ENCODE measurements around the gene HAUS6. TPM values are rescaled to one million over a fixed set of nuclear protein-coding genes. Genes with fewer than 3 reads are reported as not detected.
"Not testable (repeated sequence)": the region's sequence is repeated elsewhere in the genome, so short reads cannot be mapped to it uniquely, and the experiment has no call there.

Gene HAUS6
- total RNA-seq (10 to 100 TPM in 1 of 4 donors, 1 to 10 TPM in 3; 3.3 to 10.9 (median 4.1) TPM), polyA plus RNA-seq (1 to 10 TPM; 2.4 to 7.6 (median 5.6) TPM)
- long read RNA-seq, donor 1, full-length matches to known transcripts: 1 of 3 reads
- long read RNA-seq, donor 1, partial matches to known transcripts: 1 of 3 reads
- long read RNA-seq, donor 1, other reads (novel, unspliced or antisense): 1 of 3 reads
- long read RNA-seq, donor 2, partial matches to known transcripts: 10 of 61 reads
- long read RNA-seq, donor 2, other reads (novel, unspliced or antisense): 51 of 61 reads

DNA sequence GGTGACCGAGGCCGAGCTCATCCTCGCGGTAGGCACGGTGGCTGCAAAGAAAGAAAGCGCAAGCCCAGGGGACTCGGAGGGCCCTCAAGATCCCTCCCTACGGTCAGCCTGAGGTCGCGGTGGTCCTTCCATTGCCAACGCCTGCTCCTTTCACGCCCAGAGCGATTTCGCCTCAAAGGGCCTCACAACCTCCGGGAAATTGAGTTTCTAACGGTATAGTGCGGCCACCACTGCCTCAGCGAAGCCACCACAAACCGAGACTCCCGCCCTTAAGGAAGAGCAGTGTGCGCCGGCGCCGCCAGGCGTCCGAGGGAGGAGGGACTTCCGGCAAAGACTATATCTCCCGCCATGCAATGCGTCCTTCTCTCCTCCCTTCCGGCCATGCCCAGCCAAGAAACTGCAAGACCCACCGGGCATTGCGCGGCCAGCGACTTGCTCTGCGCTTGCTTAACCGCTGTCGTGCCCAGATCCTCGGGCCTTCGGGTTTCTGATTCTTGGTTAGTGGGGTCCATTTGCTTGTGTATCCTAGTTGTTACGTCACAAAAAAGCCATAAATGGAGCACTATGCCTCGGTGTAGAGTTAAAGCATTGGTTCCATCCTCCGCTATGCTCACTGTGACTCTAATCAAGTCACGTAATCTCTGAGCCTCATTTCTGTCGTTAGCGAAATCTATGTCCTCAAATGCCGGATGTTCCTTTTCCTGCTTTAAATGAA is at the start of gene HAUS6:
Gene HAUS6 (minus strand): TSS at position 274 of the 715 bp plus-strand sequence. CDS start 253 bp downstream, at position 21.
- Histone ChIP-seq H3K36me3 (ENCODE audit: insufficient read depth in 1 of 2, low read depth in 1 of 2) (peaks cover 0 to 9% of the 10 kb centered on the region in 2 donors), H3K27me3 (ENCODE audit: insufficient read depth in 3 of 3, low read length in 2 of 3) (no peaks in the 10 kb centered on the region), H3K4me1 (peaks cover 13% of the 10 kb centered on the region), H3K9me3 (no peaks in the 10 kb centered on the region), H3K4me3 (peak within 1 kb of the TSS; percentile 88), H3K27ac (peak within 1 kb of the TSS; percentile 93)
- ATAC-seq (peak; percentile 90 to 99 (median 92)), DNase-seq (peak; percentile 97 to 99)
- TF ChIP-seq CTCF (IDR thresholded peaks at IDR 0.05): peak; percentile 59
- intact Hi-C loops (cut with DNase I): loop anchor here in 1 of 2 donors (5.0 kb wide), 2 partner anchors 55 to 130 kb away; partner anchors contain the start of genes DENND4C and RRAGA
- WGBS, 3 donors: 7 to 9% (median 9%) methylated on average over 44 to 46 of the region's 46 CpGs

DNA sequence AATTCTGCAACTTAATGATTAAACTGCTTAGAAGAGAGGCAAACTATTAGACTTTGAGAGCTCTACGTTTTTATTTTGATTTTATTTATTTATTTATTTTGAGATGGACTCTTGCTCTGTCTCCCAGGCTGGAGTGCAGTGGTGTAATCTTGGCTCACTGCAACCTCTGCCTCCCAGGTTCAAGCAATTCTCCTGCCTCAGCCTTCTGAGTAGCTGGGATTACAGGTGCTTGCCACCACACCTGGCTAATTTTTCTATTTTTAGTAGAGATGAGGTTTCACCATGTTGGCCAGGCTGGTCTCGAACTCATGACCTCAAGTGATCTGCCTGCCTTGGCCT is 49.4 kb upstream of the HAUS6 start:
- H3K4me3 ChIP-seq; H3K36me3 ChIP-seq (ENCODE audit: insufficient read depth in 1 of 2, low read depth in 1 of 2); intact Hi-C loops (cut with DNase I); H3K9me3 ChIP-seq; H3K4me1 ChIP-seq; H3K27me3 ChIP-seq (ENCODE audit: insufficient read depth in 3 of 3, low read length in 2 of 3); H3K27ac ChIP-seq; DNase-seq; ATAC-seq: not testable (repeated sequence)
- WGBS, 3 donors: 61 to 74% (median 68%) methylated on average over 2 of the region's 2 CpGs

DNA sequence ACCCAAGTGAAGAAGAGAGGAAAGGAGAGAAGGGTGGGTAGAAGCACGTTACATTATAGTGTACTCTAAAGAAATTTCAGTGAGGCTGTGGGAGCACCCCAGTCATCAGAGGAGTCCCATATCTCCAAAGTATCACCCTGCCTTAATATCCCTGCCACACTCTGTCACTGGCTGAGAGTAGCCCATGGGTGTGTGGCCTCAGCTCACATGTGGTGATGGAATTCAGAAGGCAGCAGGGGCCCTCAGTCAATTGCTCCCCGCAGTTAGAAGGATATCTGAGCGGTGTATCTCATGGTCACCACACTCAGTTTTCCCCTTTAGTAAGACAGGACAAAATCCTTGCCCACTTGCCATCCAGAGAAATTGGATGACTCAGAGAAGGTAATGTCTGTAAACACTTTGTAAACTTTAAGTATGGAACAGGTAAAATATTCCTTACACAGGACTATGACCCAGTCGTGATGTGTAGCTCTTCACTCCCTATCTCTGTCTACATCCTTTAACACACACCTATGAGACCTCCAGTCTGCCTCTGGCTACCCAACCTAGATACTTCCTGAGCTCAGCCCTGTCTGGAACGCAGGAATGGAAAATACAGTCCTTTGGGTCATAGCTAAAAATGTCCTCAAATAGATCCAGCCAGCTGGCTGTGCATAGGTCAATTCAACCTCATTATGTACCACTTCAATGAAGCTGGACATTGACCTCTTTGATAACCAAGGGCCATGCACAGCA is 48.9 kb upstream of the HAUS6 start:
- no peaks in the 10 kb centered on the region for H3K27me3 ChIP-seq (ENCODE audit: insufficient read depth in 3 of 3, low read length in 2 of 3)
- H3K4me1 ChIP-seq: no peaks in the 10 kb centered on the region
- TF ChIP-seq CTCF (IDR thresholded peaks at IDR 0.05): no peak
- no peaks in the 10 kb centered on the region for H3K9me3 ChIP-seq
- no peak for ATAC-seq
- H3K4me3 ChIP-seq: no peak overlapping the region
- WGBS, 3 donors: 53 to 65% (median 55%) methylated on average over 5 of the region's 5 CpGs
- intact Hi-C loops (cut with DNase I): no loop called here
- no peaks in the 10 kb centered on the region for H3K36me3 ChIP-seq (ENCODE audit: insufficient read depth in 1 of 2, low read depth in 1 of 2)
- H3K27ac ChIP-seq: no peak overlapping the region
- DNase-seq: no peak

DNA sequence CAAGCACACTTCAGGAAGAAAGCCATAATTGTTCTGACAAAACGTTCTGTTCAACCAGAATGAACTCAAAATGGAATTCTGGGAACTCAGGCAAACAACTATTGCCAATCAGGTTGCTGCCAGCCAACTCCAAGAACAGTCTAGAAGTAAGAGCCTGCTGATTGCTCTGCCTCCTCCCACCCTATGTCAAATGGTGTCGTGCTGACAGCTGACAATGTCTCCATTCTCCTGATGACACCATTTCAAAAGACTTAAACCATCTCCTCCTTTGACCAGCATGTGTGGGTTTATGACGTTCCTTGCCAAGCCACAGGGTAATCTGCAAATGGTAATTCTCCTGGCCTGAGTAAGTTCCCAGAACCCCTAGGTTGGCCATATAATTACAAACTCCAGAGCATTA is 46.5 kb upstream of the HAUS6 start:
- H3K36me3 ChIP-seq (ENCODE audit: insufficient read depth in 1 of 2, low read depth in 1 of 2): no peaks in the 10 kb centered on the region
- WGBS, 3 donors: 46 to 62% (median 49%) methylated on average over 3 of the region's 3 CpGs
- H3K4me3 ChIP-seq: no peak overlapping the region
- DNase-seq (no peak), ATAC-seq (peak in 3 of 4 donors; percentile 31 to 91 (median 54))
- intact Hi-C loops (cut with DNase I): no loop called here
- H3K27me3 ChIP-seq (ENCODE audit: insufficient read depth in 3 of 3, low read length in 2 of 3): no peaks in the 10 kb centered on the region
- H3K4me1 ChIP-seq: no peaks in the 10 kb centered on the region
- H3K27ac ChIP-seq: no peak overlapping the region
- H3K9me3 ChIP-seq: no peaks in the 10 kb centered on the region
- no peak for TF ChIP-seq CTCF (IDR thresholded peaks at IDR 0.05)

- Histone ChIP-seq H3K9me3 (no peaks in the 10 kb centered on the region), H3K27ac (no peak overlapping the region), H3K36me3 (ENCODE audit: insufficient read depth in 1 of 2, low read depth in 1 of 2) (no peaks in the 10 kb centered on the region), H3K27me3 (ENCODE audit: insufficient read depth in 3 of 3, low read length in 2 of 3) (no peaks in the 10 kb centered on the region), H3K4me3 (no peak overlapping the region), H3K4me1 (no peaks in the 10 kb centered on the region)
- WGBS, 3 donors: 54 to 58% (median 55%) methylated on average over 5 of the region's 5 CpGs
- ATAC-seq: no peak
- TF ChIP-seq CTCF (IDR thresholded peaks at IDR 0.05): no peak
- intact Hi-C loops (cut with DNase I): no loop called here
- DNase-seq: no peak
Measured at GRCh38 chr9:19148187-19148586, 45.5 kb upstream of the HAUS6 start.
